GM23248 (cell line): ENCODE data around the gene HHLA2.

Experiments used
- EZH2 ChIP-seq: fragments of 200-600 bp; sonication (generic); IDR thresholded peaks from 2 replicates; pipeline ENCODE4 v1.6.1; 2018; ENCODE audit warnings: antibody characterized with exemption, mild to moderate bottlenecking; ENCODE audit not compliant: insufficient read depth, poor library complexity, severe bottlenecking
- EZH2phosphoT487 ChIP-seq: fragments of 200-600 bp; sonication (generic); IDR thresholded peaks from 2 replicates; pipeline ENCODE4 v1.6.1; 2018; ENCODE audit warnings: antibody characterized with exemption, moderate library complexity, mild to moderate bottlenecking, low read depth; ENCODE audit not compliant: insufficient read depth

GRCh38 chr3:108327168-108327567 lies 30.8 kb downstream of the HHLA2 start:
- TF ChIP-seq EZH2phosphoT487 (no peak), EZH2 (no peak)
